Ovary (tissue), 9 donors: ENCODE results near the gene CKS1B. TPM values are rescaled to one million over a fixed set of nuclear protein-coding genes. Genes with fewer than 3 reads are reported as not detected.

Experiments
- DNase-seq, 5 donors: peaks; one replicate each; pipeline ENCODE4 v3.0.0-alpha.2; 2019 to 2020
- H3K27ac ChIP-seq, 2 donors: fragments of 200-600 bp; one replicate each; pipeline versions ENCODE4 v1.5.1 to v1.8.0; 2019 to 2022
- H3K27me3 ChIP-seq: fragments of 200-600 bp; one replicate; pipeline ENCODE4 v1.8.0; 2022
- H3K36me3 ChIP-seq: fragments of 200-600 bp; sonication (generic); one replicate; pipeline ENCODE4 v1.5.1; 2019
- H3K4me1 ChIP-seq: one replicate; pipeline ENCODE4 v1.8.1; 2013; ENCODE audit warnings: mild to moderate bottlenecking, moderate library complexity; ENCODE audit not compliant: insufficient read depth
- H3K4me3 ChIP-seq: fragments of 200-600 bp; sonication (generic); one replicate; pipeline ENCODE4 v1.5.1; 2017
- H3K9me3 ChIP-seq, 2 donors: fragments of 200-600 bp in 1 of 2; sonication (generic) in 1 of 2; one replicate each; pipeline versions ENCODE4 v1.5.1 to v1.8.1; 2013 to 2019; ENCODE audit warnings: mild to moderate bottlenecking in 1 of 2, moderate library complexity in 1 of 2
- EP300 ChIP-seq: sonication (generic); formaldehyde crosslinking; IDR thresholded peaks from one replicate; pipeline ENCODE4 v1.6.1; 2017; ENCODE audit warnings: antibody characterized with exemption
- POLR2A ChIP-seq: fragments of 450-650 bp; IDR thresholded peaks from one replicate; pipeline ENCODE4 v1.6.1; 2017; ENCODE audit warnings: antibody characterized with exemption, mild to moderate bottlenecking, moderate library complexity
- WGBS, 3 donors: extraction: QIAGEN DNeasy Blood & Tissue Kit in 1 of 3; methylation state at CpG; one replicate each; pipeline versions ENCODE4 v1.1.5 to v1.1.7; 2013 to 2017; 5-methylcytosine and 5-hydroxymethylcytosine counted together
- intact Hi-C, 4 donors: fragments of 100-400 bp; cut with DNase I; formaldehyde crosslinking; loops; one replicate each; pipeline versions ENCODE4 v1.11.0 to v1.15.1; 2022 to 2023
- polyA plus RNA-seq, 2 donors: library from polyadenylated mRNA; stranded (reverse); fragments of 200-250 nt in 1 of 2; fragments of 350-450 nt in 1 of 2; fragmentation: Illumina TruSeq in 1 of 2; extraction: RNeasy Lipid Tissue Mini Kit (QIAGEN cat#74804) in 1 of 2; gene quantifications; one replicate each; pipeline ENCODE4 v1.2.3, GENCODE V29; 2013 to 2014
- total RNA-seq, 7 donors: library from RNA; depleted of rRNA in 2 of 7; stranded (reverse); fragments of >200 nt in 2 of 7; fragmentation: NEBNext Ultra II Directional in 3 of 7; extraction: Animal tissue kit (Norgen Biotek cat#: 25700) in 3 of 7; gene quantifications; one replicate each; pipeline versions ENCODE4 v1.1.0 to v1.2.4, GENCODE V29; 2016 to 2023
- TF ChIP-seq, protein P1 (sequence below), 3 donors: fragments of 450-650 bp in 2 of 3; fragments of 200-600 bp in 1 of 3; IDR thresholded peaks; one replicate each; pipeline versions ENCODE4 v1.5.1 to v1.8.0; 2016 to 2022; ENCODE audit warnings: antibody characterized with exemption in 3 of 3, mild to moderate bottlenecking in 1 of 3
- donor health status: DM: no; HTN: no; CAD: no; lungs with moderate emphysema.
- donor health status: DM: no; HTN: no; CAD: no.
- donor health status: Bipolar disorder and iron deficiency.
- donor health status: DM: yes; HTN: yes; CAD: no.
- donor health status: DM: no; HTN: no; CAD: no.
- donor health status: DM: yes; HTN: yes; CAD: no.

The CKS1B gene
- total and polyA plus RNA-seq, 9 donors: 12.2 to 55.8 (median 28.0) TPM

DNA sequence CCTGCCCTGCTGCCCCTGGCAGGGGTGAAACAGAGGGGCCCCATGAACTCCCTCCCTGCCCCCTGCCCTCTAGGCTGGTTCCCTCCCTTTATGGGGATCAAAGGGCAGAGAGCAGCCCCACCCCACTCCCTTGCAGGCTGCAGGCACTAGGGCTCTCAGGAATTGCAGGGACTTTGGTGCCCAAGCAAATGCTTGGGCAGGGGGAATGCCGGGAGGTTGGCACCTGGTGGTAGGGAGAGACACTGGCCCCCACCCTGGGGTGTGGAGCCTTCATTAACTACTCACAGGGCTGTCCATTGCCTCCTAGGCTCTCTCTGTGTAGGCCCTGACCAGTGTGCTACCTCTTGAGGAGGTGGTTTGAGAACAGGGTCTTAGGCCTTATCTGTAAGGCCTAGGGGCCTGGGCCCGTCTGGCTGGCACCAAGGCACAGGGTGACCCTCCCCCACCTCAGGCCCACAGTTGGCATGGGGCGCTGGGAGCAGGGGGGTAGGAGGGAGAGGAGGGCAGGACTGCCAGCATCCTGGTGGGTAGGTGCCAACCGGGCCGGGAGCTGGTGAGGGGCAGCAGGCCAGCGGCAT, 32.9 kb downstream of the CKS1B start:
- Histone ChIP-seq H3K4me3 (no peak overlapping the region), H3K4me1 (peaks cover 21% of the 10 kb centered on the region), H3K36me3 (no peaks in the 10 kb centered on the region), H3K9me3 (no peaks in the 10 kb centered on the region), H3K27me3 (no peaks in the 10 kb centered on the region), H3K27ac (no peak overlapping the region)
- WGBS, 3 donors: 84 to 89% (median 84%) methylated on average over 6 of the region's 6 CpGs
- intact Hi-C loops: no loop called here
- TF ChIP-seq, protein P1, sequence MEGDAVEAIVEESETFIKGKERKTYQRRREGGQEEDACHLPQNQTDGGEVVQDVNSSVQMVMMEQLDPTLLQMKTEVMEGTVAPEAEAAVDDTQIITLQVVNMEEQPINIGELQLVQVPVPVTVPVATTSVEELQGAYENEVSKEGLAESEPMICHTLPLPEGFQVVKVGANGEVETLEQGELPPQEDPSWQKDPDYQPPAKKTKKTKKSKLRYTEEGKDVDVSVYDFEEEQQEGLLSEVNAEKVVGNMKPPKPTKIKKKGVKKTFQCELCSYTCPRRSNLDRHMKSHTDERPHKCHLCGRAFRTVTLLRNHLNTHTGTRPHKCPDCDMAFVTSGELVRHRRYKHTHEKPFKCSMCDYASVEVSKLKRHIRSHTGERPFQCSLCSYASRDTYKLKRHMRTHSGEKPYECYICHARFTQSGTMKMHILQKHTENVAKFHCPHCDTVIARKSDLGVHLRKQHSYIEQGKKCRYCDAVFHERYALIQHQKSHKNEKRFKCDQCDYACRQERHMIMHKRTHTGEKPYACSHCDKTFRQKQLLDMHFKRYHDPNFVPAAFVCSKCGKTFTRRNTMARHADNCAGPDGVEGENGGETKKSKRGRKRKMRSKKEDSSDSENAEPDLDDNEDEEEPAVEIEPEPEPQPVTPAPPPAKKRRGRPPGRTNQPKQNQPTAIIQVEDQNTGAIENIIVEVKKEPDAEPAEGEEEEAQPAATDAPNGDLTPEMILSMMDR (IDR thresholded peaks at IDR 0.05): no peak
- TF ChIP-seq POLR2A (no peak), EP300 (no peak)
- peak in 1 of 5 donors; percentile 53 for DNase-seq

DNA sequence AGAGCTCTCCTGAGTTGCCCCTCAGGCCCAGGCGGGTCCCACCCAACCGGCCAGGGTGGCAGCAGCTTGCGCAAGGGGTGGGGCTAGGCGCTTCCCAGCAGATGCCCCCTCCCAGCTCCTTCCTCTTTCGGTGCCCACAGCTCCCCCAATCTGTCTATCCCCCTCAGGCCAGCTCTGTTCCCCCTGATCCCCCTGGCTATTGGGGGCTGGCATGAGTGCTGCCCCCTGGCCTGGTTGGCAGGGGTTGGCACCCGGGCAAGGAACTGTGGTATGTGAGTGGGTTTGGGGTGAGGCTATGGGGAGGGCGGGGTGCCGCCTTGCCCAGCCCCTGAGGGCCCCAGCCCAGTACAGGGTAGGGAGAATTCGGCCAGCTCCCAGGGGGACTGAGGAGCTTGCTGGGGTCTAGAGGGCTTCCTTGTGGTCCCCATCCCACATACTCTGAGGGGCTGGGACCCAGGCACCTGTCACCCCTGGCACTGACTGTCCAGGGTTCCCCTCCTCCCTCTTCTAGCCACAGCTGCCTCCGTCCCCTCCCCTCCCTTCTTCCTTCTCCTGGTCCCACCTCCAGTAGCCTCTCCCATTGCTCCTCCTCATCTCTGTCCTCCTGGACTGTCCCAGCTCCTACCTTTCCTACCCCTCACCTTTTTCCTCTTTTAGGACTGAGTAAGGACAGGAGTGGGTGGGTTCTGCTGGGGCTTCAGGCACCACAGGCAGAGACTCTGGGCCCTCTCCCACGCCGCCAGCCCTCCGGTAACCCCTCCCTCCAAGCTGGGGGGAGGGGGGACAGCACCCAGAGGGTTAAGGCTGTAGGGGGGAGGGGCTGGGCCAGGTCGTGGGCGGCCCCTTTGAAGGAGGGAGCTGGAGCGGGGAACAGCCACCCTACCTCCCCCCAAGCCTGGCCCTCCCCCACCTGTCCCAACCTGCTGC, 33.8 kb downstream of the CKS1B start:
- Histone ChIP-seq H3K36me3 (no peaks in the 10 kb centered on the region), H3K4me3 (no peak overlapping the region), H3K27me3 (no peaks in the 10 kb centered on the region), H3K9me3 (no peaks in the 10 kb centered on the region), H3K4me1 (peaks cover 21% of the 10 kb centered on the region), H3K27ac (no peak overlapping the region)
- 75 to 87% (median 76%) methylated on average over 14 to 16 of the region's 16 CpGs for WGBS, 3 donors
- TF ChIP-seq, protein P1 (IDR thresholded peaks at IDR 0.05): no peak
- TF ChIP-seq POLR2A: no peak
- TF ChIP-seq EP300: no peak
- intact Hi-C loops: no loop called here
- DNase-seq: no peak

DNA sequence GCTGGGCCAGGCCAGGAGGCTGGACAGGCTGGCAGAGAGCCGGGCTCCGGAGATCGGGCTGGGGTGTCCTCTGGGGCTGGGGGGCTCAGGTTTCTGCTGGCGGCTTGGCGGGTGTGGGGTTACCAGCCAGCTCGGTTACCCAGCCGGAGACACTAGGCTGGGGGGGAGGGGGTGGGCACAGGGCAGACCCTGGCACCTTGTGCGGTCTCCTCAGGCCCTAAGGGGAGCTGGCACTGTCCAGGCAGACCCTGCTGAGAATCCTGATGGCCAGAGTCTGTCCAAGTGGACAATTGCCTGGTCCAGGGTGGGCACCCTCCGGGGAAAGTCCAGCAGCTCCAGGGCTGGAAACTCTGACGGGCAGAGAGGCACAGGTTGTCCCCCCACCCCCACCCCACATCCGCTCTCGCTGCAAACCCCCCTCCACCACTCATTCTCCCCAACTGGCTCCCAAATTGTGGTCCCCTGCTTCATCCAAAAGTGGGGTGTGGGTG, 34.8 kb downstream of the CKS1B start:
- Histone ChIP-seq H3K4me1 (peaks cover 19% of the 10 kb centered on the region), H3K4me3 (no peak overlapping the region), H3K27me3 (no peaks in the 10 kb centered on the region), H3K36me3 (no peaks in the 10 kb centered on the region), H3K9me3 (no peaks in the 10 kb centered on the region), H3K27ac (no peak overlapping the region)
- intact Hi-C loops: no loop called here
- 89 to 96% (median 91%) methylated on average over 12 of the region's 12 CpGs for WGBS, 3 donors
- DNase-seq: peak in 1 of 5 donors; percentile 25
- no peak for TF ChIP-seq POLR2A

DNA sequence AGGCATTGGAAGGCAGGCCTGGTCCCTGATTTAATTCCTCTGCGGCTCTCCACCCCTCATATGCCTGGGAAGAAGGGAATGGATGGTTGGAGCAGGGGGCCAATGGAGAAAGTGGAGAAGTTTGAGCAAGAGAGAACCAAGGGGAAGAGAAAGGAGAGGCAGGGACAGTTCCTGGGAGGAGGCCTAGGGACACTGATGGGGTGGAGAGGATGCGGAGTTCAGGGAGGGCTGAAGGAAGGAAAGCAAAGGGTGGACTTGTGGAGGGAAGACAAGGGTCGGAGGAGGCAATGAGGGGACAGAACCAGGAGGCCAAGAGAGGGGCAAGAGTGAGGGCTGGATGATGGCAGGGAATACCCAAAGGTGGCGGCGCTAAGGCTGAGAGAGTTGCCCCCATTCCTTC, 35.3 kb downstream of the CKS1B start:
- intact Hi-C loops: no loop called here
- peaks cover 15% of the 10 kb centered on the region for H3K4me1 ChIP-seq
- no peak for TF ChIP-seq EP300
- no peak overlapping the region for H3K27ac ChIP-seq
- no peaks in the 10 kb centered on the region for H3K9me3 ChIP-seq
- no peaks in the 10 kb centered on the region for H3K36me3 ChIP-seq
- WGBS, 3 donors: 92 to 93% (median 92%) methylated on average over 5 of the region's 5 CpGs
- no peak overlapping the region for H3K4me3 ChIP-seq
- no peak for DNase-seq
- H3K27me3 ChIP-seq: no peaks in the 10 kb centered on the region

DNA sequence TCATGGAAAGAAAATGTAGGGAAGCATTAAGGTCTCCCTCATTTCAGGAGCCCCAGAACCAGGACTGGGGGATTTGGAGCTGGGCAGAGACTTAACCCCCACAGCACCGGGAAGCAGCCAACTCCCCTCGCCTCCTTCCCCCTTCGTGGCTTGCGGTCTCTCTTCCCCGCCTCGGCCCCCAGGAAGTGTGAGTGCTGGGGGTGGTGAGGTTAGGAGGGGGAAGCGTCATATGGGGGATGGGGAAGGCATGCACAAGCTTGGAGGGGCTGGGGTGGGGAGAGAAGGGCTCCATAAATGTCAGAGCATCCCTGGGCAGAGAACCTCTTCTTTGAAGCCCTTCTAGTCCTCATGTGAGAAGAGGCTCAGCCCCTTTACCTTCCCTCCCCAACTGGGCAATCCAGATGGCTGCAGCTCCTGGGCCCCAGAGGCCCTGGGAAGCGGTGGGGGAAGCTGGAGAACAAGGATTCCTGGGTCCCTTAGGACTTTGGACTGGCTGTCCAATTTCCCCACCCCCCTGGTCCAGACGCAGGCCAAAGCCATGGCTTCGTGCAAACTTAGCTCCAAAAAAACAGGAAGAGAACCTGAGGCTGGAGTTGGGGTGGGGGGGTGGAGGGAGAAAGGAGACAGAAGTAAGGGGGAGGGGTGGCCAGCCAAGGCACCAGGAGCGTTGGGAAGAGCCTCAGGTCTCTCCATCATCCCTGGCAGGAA, 35.9 kb downstream of the CKS1B start:
- H3K27me3 ChIP-seq: no peaks in the 10 kb centered on the region
- H3K9me3 ChIP-seq: no peaks in the 10 kb centered on the region
- TF ChIP-seq, protein P1 (IDR thresholded peaks at IDR 0.05): no peak
- TF ChIP-seq EP300 (no peak), POLR2A (no peak)
- no peak overlapping the region for H3K4me3 ChIP-seq
- intact Hi-C loops: no loop called here
- peak overlapping the region in 1 of 2 donors; percentile 38 for H3K27ac ChIP-seq
- no peaks in the 10 kb centered on the region for H3K36me3 ChIP-seq
- peak in 1 of 5 donors; percentile 26 for DNase-seq
- 63 to 75% (median 67%) methylated on average over 11 of the region's 11 CpGs for WGBS, 3 donors
- H3K4me1 ChIP-seq: peaks cover 11% of the 10 kb centered on the region
